Left forelimb (tissue), 1 donor: ENCODE measurements around the gene SORCS2.
"Not testable (repeated sequence)": the region's sequence is repeated elsewhere in the genome, so short reads cannot be mapped to it uniquely, and the experiment has no call there.

Experiments used
- DNase-seq: peaks from one replicate; pipeline ENCODE4 v3.0.0-alpha.2; 2018; ENCODE audit warnings: low spot score

Gene SORCS2

GRCh38 chr4:7450775-7451433 lies 258.6 kb downstream of the SORCS2 start:
- no peak for DNase-seq

GRCh38 chr4:7451434-7451789 lies 259.1 kb downstream of the SORCS2 start:
- DNase-seq: no peak

- DNase-seq: no peak
These were observed 259.5 kb downstream of the SORCS2 start for GRCh38 chr4:7451800-7452199.

GRCh38 chr4:7452802-7453201 lies 260.5 kb downstream of the SORCS2 start:
- DNase-seq: not testable (repeated sequence)

GRCh38 chr4:7457201-7458065 lies 265.1 kb downstream of the SORCS2 start:
- DNase-seq: no peak

- DNase-seq: no peak
These were observed 265.7 kb downstream of the SORCS2 start for GRCh38 chr4:7458066-7458425.

GRCh38 chr4:7458477-7458876 lies 266.1 kb downstream of the SORCS2 start:
- no peak for DNase-seq

GRCh38 chr4:7459471-7459870 lies 267.1 kb downstream of the SORCS2 start:
- DNase-seq: no peak

GRCh38 chr4:7460566-7460965 lies 268.2 kb downstream of the SORCS2 start:
- no peak for DNase-seq

GRCh38 chr4:7461230-7461629 lies 268.9 kb downstream of the SORCS2 start:
- no peak for DNase-seq

GRCh38 chr4:7462509-7462971 lies 270.2 kb downstream of the SORCS2 start:
- DNase-seq: no peak

GRCh38 chr4:7463566-7464258 lies 271.4 kb downstream of the SORCS2 start:
- DNase-seq: no peak

- no peak for DNase-seq
These were observed 271.9 kb downstream of the SORCS2 start for GRCh38 chr4:7464259-7464655.

- DNase-seq: no peak
These were observed 272.7 kb downstream of the SORCS2 start for GRCh38 chr4:7465017-7465416.

GRCh38 chr4:7466215-7466614 lies 273.9 kb downstream of the SORCS2 start:
- DNase-seq: no peak

GRCh38 chr4:7466904-7467303 lies 274.6 kb downstream of the SORCS2 start:
- no peak for DNase-seq

- no peak for DNase-seq
These were observed 275.1 kb downstream of the SORCS2 start for GRCh38 chr4:7467471-7467870.

GRCh38 chr4:7469023-7469422 lies 276.7 kb downstream of the SORCS2 start:
- no peak for DNase-seq

GRCh38 chr4:7470111-7470510 lies 277.8 kb downstream of the SORCS2 start:
- DNase-seq: no peak

GRCh38 chr4:7470522-7471128 lies 278.3 kb downstream of the SORCS2 start:
- no peak for DNase-seq

- DNase-seq: no peak
These were observed 280.2 kb downstream of the SORCS2 start for GRCh38 chr4:7472442-7473013.

GRCh38 chr4:7473081-7473480 lies 280.7 kb downstream of the SORCS2 start:
- no peak for DNase-seq
